HepG2 (cell line): Measurements from ENCODE around the gene CACNA1H. TPM values are rescaled to one million over a fixed set of nuclear protein-coding genes. Genes with fewer than 3 reads are reported as not detected.

Experiments
- ATAC-seq: fragments of 200-7000 bp; cut with Tn5 transposase; 3 replicates; pipeline ENCODE4 v1.9.1; 2020; ENCODE audit warnings: mild to moderate bottlenecking, moderate library complexity
- BruUV-seq: library from RNA; stranded (reverse); fragments of 400-500 nt; replicated peaks from 2 replicates; lab custom pipeline; 2021; lab: Mats Ljungman, UMichigan
- CTCF ChIA-PET: fragments of 300-600 bp; formaldehyde crosslinking; extraction: SDS; loops from one replicate; lab custom pipeline; 2021; ENCODE audit warnings: low total read pairs, inconsistent platforms, low intra/inter-chr PET ratio; lab: Yijun Ruan, JAX
- POLR2A ChIA-PET: fragments of 350-600 bp; sonication (Branson Sonifier 250); formaldehyde crosslinking; loops from one replicate; lab custom pipeline; 2020; ENCODE audit warnings: antibody characterized with exemption, inconsistent platforms; lab: Yijun Ruan, JAX
- DNase-seq: peaks from one replicate; pipeline ENCODE4 v3.0.0-alpha.2; 2015; ENCODE audit warnings: low spot score
- FAIRE-seq: peaks from 3 replicates; lab custom pipeline; 2011; peaks lifted over from hg19 to GRCh38; lab: Jason Lieb, UNC
- H2AFZ ChIP-seq: one replicate; pipeline ENCODE4 v1.6.1; 2011; ENCODE audit warnings: low read length, inconsistent platforms
- H3K27ac ChIP-seq: fragments of 300-600 bp; 3 replicates; pipeline ENCODE4 v1.8.0; 2011; ENCODE audit warnings: mixed run types, mild to moderate bottlenecking, mixed read lengths, low read length, inconsistent platforms; ENCODE audit not compliant: insufficient read depth; ENCODE audit errors: extremely low read length
- H3K27me3 ChIP-seq, 2 experiments: fragments of 200-600 bp in 1 of 2; 2 replicates in 1 of 2; 3 replicates in 1 of 2; pipeline versions ENCODE4 v1.6.0 to v1.8.0; 2011; ENCODE audit warnings: low read length in 2 of 2, mild to moderate bottlenecking in 2 of 2, moderate library complexity in 2 of 2, inconsistent platforms in 1 of 2; ENCODE audit not compliant: insufficient read depth in 2 of 2, control insufficient read depth in 1 of 2
- H3K36me3 ChIP-seq, 2 experiments: fragments of 200-600 bp in 1 of 2; replicated peaks in 1 of 2; 2 replicates in 1 of 2; 3 replicates in 1 of 2; pipeline versions ENCODE4 v1.5.1 to v1.8.0; 2011; ENCODE audit warnings: low read length in 2 of 2, inconsistent platforms in 1 of 2; ENCODE audit not compliant: insufficient read depth in 2 of 2, control insufficient read depth in 1 of 2
- H3K4me1 ChIP-seq: 2 replicates; pipeline ENCODE4 v1.5.1; 2012; ENCODE audit warnings: low read length, inconsistent platforms; ENCODE audit not compliant: insufficient read depth
- H3K4me2 ChIP-seq: 2 replicates; pipeline ENCODE4 v1.6.0; 2011; ENCODE audit warnings: low read depth, low read length, inconsistent platforms
- H3K4me3 ChIP-seq, 3 experiments: fragments of 200-600 bp in 1 of 3; sonication (generic), shearing (Covaris generic) in 1 of 3; replicated peaks in 1 of 3; 2 replicates each; pipeline ENCODE4 v1.5.1; 2011 to 2016; ENCODE audit warnings: low read length in 3 of 3, inconsistent platforms in 2 of 3, low read depth in 2 of 3, mild to moderate bottlenecking in 2 of 3, control low read depth in 1 of 3, mixed read lengths in 1 of 3; ENCODE audit not compliant: insufficient read depth in 1 of 3
- H3K79me2 ChIP-seq: one replicate; pipeline ENCODE4 v1.6.1; 2011; ENCODE audit warnings: low read length, inconsistent platforms; ENCODE audit not compliant: insufficient read depth
- H3K9ac ChIP-seq: 2 replicates; pipeline ENCODE4 v1.6.0; 2011; ENCODE audit warnings: mild to moderate bottlenecking, low read depth, low read length, inconsistent platforms; ENCODE audit not compliant: insufficient read depth
- H3K9me3 ChIP-seq: 2 replicates; pipeline ENCODE4 v1.5.1; 2012; ENCODE audit warnings: mild to moderate bottlenecking, low read length
- H4K20me1 ChIP-seq: 2 replicates; pipeline ENCODE4 v1.6.0; 2011; ENCODE audit warnings: inconsistent platforms, mild to moderate bottlenecking, low read length, moderate library complexity; ENCODE audit not compliant: insufficient read depth
- EZH2 ChIP-seq: conservative IDR thresholded peaks from 2 replicates; pipeline ENCODE4 v1.6.1; 2012; ENCODE audit warnings: mild to moderate bottlenecking, low read depth, low read length, moderate library complexity
- MYNN ChIP-seq: sonication (generic); formaldehyde crosslinking; IDR thresholded peaks from 2 replicates; pipeline ENCODE4 v1.4.0; 2020; ENCODE audit warnings: mild to moderate bottlenecking, low read depth, missing genetic modification reagents
- NBN ChIP-seq: fragments of 450-650 bp; conservative IDR thresholded peaks from 2 replicates; pipeline ENCODE4 v1.6.1; 2017
- RXRB ChIP-seq: IDR thresholded peaks from 2 replicates; pipeline ENCODE4 v1.6.1; 2016; ENCODE audit warnings: borderline replicate concordance, missing genetic modification reagents, missing compliant biosample characterization
- TRIM24 ChIP-seq: sonication (generic); formaldehyde crosslinking; IDR thresholded peaks from 2 replicates; pipeline ENCODE4 v1.8.0; 2022; ENCODE audit warnings: mild to moderate bottlenecking, missing genetic modification reagents
- ZNF816 ChIP-seq: sonication (generic); formaldehyde crosslinking; IDR thresholded peaks from 2 replicates; pipeline ENCODE4 v1.8.0; 2022; ENCODE audit warnings: missing genetic modification reagents, mild to moderate bottlenecking, borderline replicate concordance
- WGBS: methylation state at CpG from one replicate; pipeline ENCODE4 v1.1.6; 2017; ENCODE audit warnings: low lambda C conversion rate; 5-methylcytosine and 5-hydroxymethylcytosine counted together
- in situ Hi-C: cut with HindIII; loops from 2 replicates; pipeline ENCODE4 v1.10.0; 2017; ENCODE audit warnings: low pct_unique_long_range_greater_than_20kb; ENCODE audit not compliant: extremely low pct_ligation_motif_present
- intact Hi-C: fragments of 100-400 bp; cut with micrococcal nuclease; formaldehyde crosslinking; loops from one replicate; pipeline ENCODE4 v1.10.0; 2022; ENCODE audit not compliant: unreplicated experiment
- polyA plus RNA-seq, 8 experiments: library from polyadenylated mRNA; depleted of rRNA in 3 of 8; stranded (reverse) in 7 of 8; unstranded in 1 of 8; fragments of >200 nt; fragmentation: Illumina TruSeq in 4 of 8; extraction: Trizol in 4 of 8; gene quantifications; 2 replicates each; pipeline versions ENCODE4 v1.2.1 to v1.2.3, GENCODE V29; 2011 to 2016; ENCODE audit warnings: low read depth in 4 of 8, missing spikeins in 1 of 8, mixed read lengths in 1 of 8; ENCODE audit not compliant: insufficient read depth in 1 of 8
- total RNA-seq, 5 experiments: library from RNA; depleted of rRNA; stranded (reverse); fragments of >200 nt; fragmentation: Illumina TruSeq; extraction: Trizol; gene quantifications; 2 replicates each; pipeline ENCODE4 v1.2.3, GENCODE V29; 2016; ENCODE audit warnings: low read depth in 1 of 5

CACNA1H gene
- total and polyA plus RNA-seq, 2 of the 13 experiments (the other 11 are each of a cell fraction or from before 2014, with no cell fraction given), result 0.40 to 1.8 TPM

DNA sequence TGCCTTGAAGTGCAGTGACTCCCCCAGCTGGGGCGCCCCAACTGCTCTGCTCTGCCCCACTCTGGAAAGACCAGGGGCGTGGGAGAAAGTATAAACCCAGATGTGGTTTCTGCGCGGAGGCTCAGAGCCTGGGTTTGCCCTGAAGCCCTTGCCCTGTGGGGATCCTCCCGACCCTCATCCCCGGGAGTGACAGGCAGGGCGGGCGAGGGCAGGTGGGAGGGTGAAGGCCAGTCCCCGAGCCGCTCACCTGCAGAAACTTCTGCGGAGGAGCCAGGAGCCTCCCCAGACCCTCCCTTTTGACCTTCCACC is 106.8 kb downstream of the CACNA1H start:
- ChIA-PET POLR2A (no interaction called here), CTCF (no interaction called here)
- Histone ChIP-seq H3K4me3 (peak overlapping the region in 1 of 3 experiments; percentile 37; a peak in 1 of 6 replicates), H3K4me1 (no peaks in the 10 kb centered on the region), H4K20me1 (no peaks in the 10 kb centered on the region), H2AFZ (no peak overlapping the region), H3K27ac (no peak overlapping the region), H3K27me3 (peaks cover 21 to 68% of the 10 kb centered on the region in 2 experiments; a peak in 4 of 5 replicates), H3K4me2 (no peak overlapping the region), H3K9me3 (no peaks in the 10 kb centered on the region), H3K36me3 (no peaks in the 10 kb centered on the region), H3K79me2 (no peaks in the 10 kb centered on the region), H3K9ac (no peak overlapping the region)
- DNase-seq (no peak), ATAC-seq (no peak), FAIRE-seq (no peak)
- 0% methylated on average over 2 of the region's 11 CpGs for WGBS
- in situ Hi-C loops, result no loop called here
- no peak for TF ChIP-seq NBN
- no peak for TF ChIP-seq MYNN (CRISPR knock-in tag)
- TF ChIP-seq EZH2, result peak; percentile 60; the same call in 1 of the 2 replicates
- intact Hi-C loops, result no loop called here
- BruUV-seq, result no TSS peak

- Histone ChIP-seq H3K27me3 (peaks cover 21 to 68% of the 10 kb centered on the region in 2 experiments; a peak in 4 of 5 replicates), H3K36me3 (no peaks in the 10 kb centered on the region), H3K9ac (no peak overlapping the region), H3K9me3 (no peaks in the 10 kb centered on the region), H4K20me1 (no peaks in the 10 kb centered on the region), H3K79me2 (no peaks in the 10 kb centered on the region), H3K27ac (no peak overlapping the region), H2AFZ (no peak overlapping the region), H3K4me2 (no peak overlapping the region), H3K4me3 (no peak overlapping the region), H3K4me1 (no peaks in the 10 kb centered on the region)
- in situ Hi-C loops (no loop called here), intact Hi-C loops (no loop called here)
- ChIA-PET CTCF (no interaction called here), POLR2A (no interaction called here)
- TF ChIP-seq ZNF816 (CRISPR knock-in tag) (no peak), RXRB (CRISPR knock-in tag) (no peak), TRIM24 (CRISPR knock-in tag) (no peak)
- WGBS, result 34% methylated on average over 16 of the region's 36 CpGs
- no peak for FAIRE-seq
- ATAC-seq, result no peak
- no TSS peak for BruUV-seq
- DNase-seq, result no peak
These were observed 107.3 kb downstream of the CACNA1H start for GRCh38 chr16:1260101-1260680.
